Jurkat, Clone E6-1 (cell line): ENCODE results near the gene CACNB4. TPM values are rescaled to one million over a fixed set of nuclear protein-coding genes. Genes with fewer than 3 reads are reported as not detected.
A peak's percentile ranks its signal among the peaks of the same experiment; 100 is the strongest.
"Not testable (repeated sequence)": the region's sequence is repeated elsewhere in the genome, so short reads cannot be mapped to it uniquely, and the experiment has no call there.

Experiments used
- DNase-seq: peaks from one replicate; pipeline ENCODE4 v3.0.0-alpha.2; 2011; ENCODE audit warnings: low read depth, low spot score
- H3K4me3 ChIP-seq: 2 replicates; pipeline ENCODE4 v1.5.1; 2011; ENCODE audit warnings: mild to moderate bottlenecking, low read length, control low read depth, moderate library complexity
- polyA plus RNA-seq: library from polyadenylated mRNA; unstranded; fragments of >200 nt; gene quantifications from one replicate; pipeline ENCODE4 v1.2.1, GENCODE V29; 2012; ENCODE audit warnings: missing spikeins; ENCODE audit not compliant: insufficient read length, insufficient read depth

Gene CACNB4
- polyA plus RNA-seq = 1.1 TPM

DNA sequence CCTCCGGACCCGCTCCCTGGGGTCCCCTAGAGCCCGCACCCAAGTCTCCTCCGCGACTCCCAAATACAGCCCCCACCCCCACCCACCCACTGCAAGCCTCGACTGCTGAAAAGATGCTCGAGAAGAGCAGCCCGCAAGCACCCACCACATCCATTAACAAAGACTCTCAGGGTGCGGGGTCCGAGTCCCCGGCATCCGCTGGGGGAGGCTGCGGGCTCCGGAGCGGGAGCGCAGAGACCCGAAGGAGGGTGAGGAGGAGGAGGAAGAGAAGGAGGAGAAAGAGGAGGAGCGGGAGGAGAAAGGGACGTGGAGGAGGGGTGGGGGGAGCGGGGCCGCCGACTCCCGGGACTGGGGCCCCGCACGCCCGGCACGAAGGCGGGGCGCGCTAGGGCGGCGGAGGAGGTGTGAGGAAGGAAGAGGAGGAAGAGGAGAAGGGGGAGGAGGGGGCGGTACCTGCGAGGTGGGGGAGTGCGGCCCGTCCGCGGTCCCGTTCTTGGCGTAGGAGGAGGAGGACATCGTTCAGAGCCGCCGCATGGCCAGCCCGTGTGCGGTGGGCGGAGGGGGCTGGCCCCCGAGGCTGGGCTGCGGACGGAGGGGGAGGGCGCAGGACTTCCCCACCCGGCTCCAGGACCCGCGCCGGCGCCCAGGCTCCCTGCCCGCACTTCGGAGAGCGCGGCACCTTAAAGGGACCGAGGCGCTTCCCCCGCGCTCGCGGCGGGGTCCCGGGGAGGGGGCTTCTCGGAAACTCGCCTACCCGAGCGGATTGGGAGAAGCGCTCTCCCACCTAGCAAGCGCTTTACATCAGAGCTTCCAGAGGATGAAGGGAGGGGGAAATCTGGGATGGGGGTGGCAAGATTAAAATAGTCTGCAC, at the start of gene CACNB4:
TSS of gene CACNB4 (minus strand) at position 549 of the 871 bp plus-strand sequence.
- H3K4me3 ChIP-seq = peak within 1 kb of the TSS; percentile 44
- DNase-seq = no peak

DNA sequence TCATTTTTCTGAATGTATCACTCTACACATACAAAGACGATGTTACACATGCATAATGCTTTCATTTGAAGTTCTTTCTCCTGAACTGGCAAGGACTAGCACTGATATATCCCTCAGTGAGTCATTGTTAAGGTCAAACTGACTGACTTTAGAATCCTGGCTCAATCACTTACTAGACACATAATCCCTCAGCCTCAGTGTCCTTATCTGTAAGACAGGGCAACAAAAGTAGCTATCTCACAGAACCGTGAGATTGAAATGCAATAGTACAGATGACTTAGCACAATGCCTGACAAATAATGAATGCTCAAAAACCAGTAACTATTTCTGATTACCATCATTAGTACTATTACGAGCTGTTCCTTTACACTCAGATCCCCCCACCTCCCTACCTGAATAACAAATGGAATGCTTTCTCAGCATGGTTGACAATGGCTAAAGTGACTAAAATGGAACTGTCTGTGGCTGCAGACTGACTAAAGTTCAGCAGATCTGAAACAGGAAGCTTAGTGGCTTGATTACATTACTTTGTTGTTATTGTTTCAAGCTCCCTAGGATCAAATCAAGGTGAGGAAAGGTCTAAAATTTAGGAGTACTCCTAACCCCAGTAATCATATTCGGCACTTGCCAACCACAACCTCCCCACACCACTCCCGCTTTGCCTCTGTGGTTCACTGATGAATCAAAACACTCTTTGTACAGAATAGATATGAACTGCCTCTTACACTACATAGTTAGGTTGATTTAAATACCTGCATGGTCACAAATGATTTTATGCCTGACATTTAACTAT, 35.8 kb upstream of the CACNB4 start:
- no peak overlapping the region for H3K4me3 ChIP-seq
- DNase-seq = peak; percentile 53

- DNase-seq = no peak
- no peak overlapping the region for H3K4me3 ChIP-seq
Measured at GRCh38 chr2:152132306-152132705, 33.5 kb upstream of the CACNB4 start.

DNA sequence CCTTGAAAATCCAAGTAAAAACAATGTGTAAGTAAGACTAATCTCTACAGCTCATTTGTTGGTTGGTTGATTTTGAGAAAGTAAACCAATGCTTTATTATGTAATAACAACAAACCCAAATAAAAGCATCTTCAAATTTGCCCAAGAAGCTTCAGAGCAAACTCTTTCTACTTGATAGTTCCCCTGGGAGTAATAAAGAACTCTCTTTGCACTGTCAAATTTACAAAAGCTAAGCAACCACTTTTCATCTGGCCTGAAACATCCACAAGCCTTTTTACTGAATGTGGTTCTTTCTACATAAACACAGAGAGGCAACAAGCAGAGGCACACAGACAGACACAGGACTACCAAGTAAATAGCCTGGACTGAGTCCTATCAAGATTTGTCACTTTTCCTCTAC, 28.8 kb upstream of the CACNB4 start:
- no peak overlapping the region for H3K4me3 ChIP-seq
- no peak for DNase-seq

GRCh38 chr2:152126664-152127063, 27.8 kb upstream of the CACNB4 start:
- DNase-seq = peak; percentile 3
- H3K4me3 ChIP-seq = no peak overlapping the region

GRCh38 chr2:152122161-152122560, 23.3 kb upstream of the CACNB4 start:
- DNase-seq = no peak
- H3K4me3 ChIP-seq = no peak overlapping the region

DNA sequence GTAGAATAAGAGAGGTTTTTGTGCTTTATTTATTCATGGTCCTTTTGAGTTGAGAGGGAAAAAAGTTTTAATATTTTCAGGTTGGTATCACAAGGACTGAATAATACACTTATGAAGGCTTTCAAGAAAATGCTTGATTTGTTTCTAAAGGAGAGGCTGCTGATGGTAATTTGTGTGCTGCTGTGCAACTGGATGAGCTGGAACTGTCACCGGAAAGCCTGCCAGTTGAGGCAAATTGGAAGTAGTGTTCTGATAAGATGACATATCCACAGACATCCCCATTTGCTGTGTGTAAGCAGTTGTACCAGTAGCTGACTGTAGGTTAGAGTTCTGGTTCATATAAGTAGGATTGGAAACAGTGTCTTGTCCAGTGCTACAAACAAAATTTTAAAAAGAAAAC, 21.6 kb upstream of the CACNB4 start:
- DNase-seq = no peak
- no peak overlapping the region for H3K4me3 ChIP-seq

GRCh38 chr2:152115952-152116351, 17.1 kb upstream of the CACNB4 start:
- DNase-seq = no peak

GRCh38 chr2:152114366-152114765, 15.5 kb upstream of the CACNB4 start:
- no peak overlapping the region for H3K4me3 ChIP-seq
- DNase-seq = no peak

More at GRCh38 chr2:152115952-152116351, 17.1 kb upstream of the CACNB4 start:
- H3K4me3 ChIP-seq = no peak overlapping the region

GRCh38 chr2:152107140-152107539, 8.3 kb upstream of the CACNB4 start:
- H3K4me3 ChIP-seq, DNase-seq: not testable (repeated sequence)

DNA sequence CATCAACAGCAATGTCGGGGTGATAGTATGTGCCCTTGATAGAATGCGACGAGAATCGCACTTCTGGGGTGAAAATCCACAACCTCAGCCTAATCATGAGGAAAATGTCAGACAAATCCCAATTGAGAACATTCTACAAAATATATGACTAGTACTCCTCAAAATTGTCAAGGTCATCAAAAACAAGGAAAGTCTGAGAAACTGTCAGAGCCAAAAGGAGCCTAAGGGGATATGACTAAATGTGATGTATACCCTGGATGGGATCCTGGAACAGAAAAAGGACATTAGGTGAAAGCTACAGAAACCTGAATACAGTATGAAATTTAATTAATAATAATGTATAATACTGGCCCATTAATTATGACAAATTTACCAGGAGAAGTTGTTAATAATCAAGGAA, 7.6 kb upstream of the CACNB4 start:
- H3K4me3 ChIP-seq = no peak overlapping the region
- DNase-seq = no peak

DNA sequence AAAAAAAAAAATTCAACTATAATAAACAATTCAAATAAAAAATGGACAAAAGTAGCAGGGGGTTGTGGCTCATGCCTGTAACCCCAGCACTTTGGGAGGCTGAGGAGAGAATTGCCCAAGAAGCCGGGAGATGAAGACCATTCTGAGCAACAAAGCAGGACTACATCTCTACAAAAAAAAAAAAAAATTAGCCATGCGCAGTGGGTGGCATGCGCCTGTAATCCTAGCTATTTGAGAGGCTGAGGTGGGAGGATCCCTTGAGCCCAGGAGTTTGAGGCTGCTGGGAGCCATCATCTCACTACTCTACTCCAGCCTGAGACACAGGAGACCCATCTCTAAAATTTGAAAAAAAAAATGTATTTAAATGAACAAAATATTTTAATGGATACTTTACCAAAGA, 4.4 kb upstream of the CACNB4 start:
- H3K4me3 ChIP-seq = no peak overlapping the region
- DNase-seq = no peak

GRCh38 chr2:152100961-152101360, 2.1 kb upstream of the CACNB4 start:
- no peak overlapping the region for H3K4me3 ChIP-seq
- no peak for DNase-seq

- no peak for DNase-seq
- peak overlapping the region; percentile 44 for H3K4me3 ChIP-seq
Measured at GRCh38 chr2:152099367-152100050, 665 bp upstream of the CACNB4 start.

- H3K4me3 ChIP-seq = no peak overlapping the region
- DNase-seq = no peak
Measured at GRCh38 chr2:152097801-152098495, 896 bp downstream of the CACNB4 start.

GRCh38 chr2:152097290-152097800, 1.5 kb downstream of the CACNB4 start:
- H3K4me3 ChIP-seq = no peak overlapping the region
- no peak for DNase-seq

DNA sequence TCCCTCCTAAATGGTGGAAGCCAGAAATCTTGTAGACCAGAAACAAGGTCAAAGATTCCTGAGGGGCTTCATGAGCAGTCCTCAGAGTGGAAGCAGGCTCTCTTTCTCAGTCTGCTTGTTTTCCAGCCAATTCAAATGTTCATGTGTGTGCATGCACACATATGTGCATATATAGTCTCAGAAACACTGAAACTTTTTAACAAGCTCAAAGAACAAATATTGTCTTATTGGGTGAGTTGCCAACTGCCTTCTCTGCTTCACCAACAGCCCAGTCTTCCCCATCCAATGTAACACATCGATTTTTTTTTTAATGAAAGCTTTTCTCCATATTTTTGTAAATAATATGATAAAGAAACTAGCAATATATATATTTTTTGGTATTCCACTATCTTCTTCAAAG, 3.7 kb downstream of the CACNB4 start:
- H3K4me3 ChIP-seq = no peak overlapping the region
- DNase-seq = no peak

DNA sequence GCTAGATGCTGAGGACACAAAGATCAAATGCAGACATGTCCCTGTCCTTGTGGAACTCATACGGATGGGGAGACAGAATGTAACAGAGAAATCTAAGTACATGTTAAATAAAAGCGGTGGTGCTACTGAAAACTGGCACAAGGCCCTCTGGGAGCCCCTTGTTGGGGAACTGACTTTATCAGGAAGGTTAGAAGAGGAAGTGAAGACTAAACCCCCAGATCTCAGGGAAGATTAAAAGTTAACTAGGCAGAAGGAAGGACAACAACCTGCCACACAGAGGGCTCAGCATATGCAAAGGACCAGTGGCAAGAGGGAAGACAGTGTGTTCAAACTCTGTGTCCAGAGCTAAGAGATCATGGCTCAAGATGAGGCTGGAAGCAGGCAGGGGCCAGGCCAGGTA, 4.8 kb downstream of the CACNB4 start:
- DNase-seq = no peak
- H3K4me3 ChIP-seq = no peak overlapping the region

- H3K4me3 ChIP-seq = no peak overlapping the region
- no peak for DNase-seq
Measured at GRCh38 chr2:152093464-152093863, 5.4 kb downstream of the CACNB4 start.
